Heart left ventricle (tissue), 16 donors: Measurements from ENCODE around the gene POLR2J3. TPM values are rescaled to one million over a fixed set of nuclear protein-coding genes. Genes with fewer than 3 reads are reported as not detected.
"Not testable (repeated sequence)": the region's sequence is repeated elsewhere in the genome, so short reads cannot be mapped to it uniquely, and the experiment has no call there.

ENCODE experiments used
- ATAC-seq, 4 donors: fragments of 200-7000 bp; cut with Tn5 transposase; one replicate each; pipeline ENCODE4 v1.9.1; 2020 to 2022; ENCODE audit warnings: moderate library complexity in 4 of 4, mild to moderate bottlenecking in 3 of 4, moderate number of reproducible peaks in 1 of 4
- DNase-seq, 5 donors: peaks; one replicate each; pipeline ENCODE4 v3.0.0-alpha.2; 2020
- H3K27ac ChIP-seq, 12 donors: fragments of 200-600 bp; sonication (generic) in 4 of 12; one replicate each; pipeline versions ENCODE4 v1.5.0 to v1.8.0; 2016 to 2022; ENCODE audit warnings: mild to moderate bottlenecking in 2 of 12
- H3K27me3 ChIP-seq, 9 donors: fragments of 200-600 bp; sonication (generic) in 2 of 9; one replicate each; pipeline versions ENCODE4 v1.5.1 to v1.8.0; 2016 to 2022; ENCODE audit warnings: mild to moderate bottlenecking in 3 of 9
- H3K36me3 ChIP-seq, 9 donors: fragments of 200-600 bp; sonication (generic) in 2 of 9; one replicate each; pipeline versions ENCODE4 v1.5.0 to v1.8.0; 2018 to 2022; ENCODE audit warnings: mild to moderate bottlenecking in 2 of 9
- H3K4me1 ChIP-seq, 12 donors: fragments of 200-600 bp; sonication (generic) in 4 of 12; one replicate each; pipeline versions ENCODE4 v1.5.0 to v1.8.0; 2016 to 2022; ENCODE audit warnings: mild to moderate bottlenecking in 3 of 12
- H3K4me3 ChIP-seq, 12 donors: fragments of 200-600 bp; sonication (generic) in 4 of 12; one replicate each; pipeline versions ENCODE4 v1.5.0 to v1.8.0; 2017 to 2022; ENCODE audit warnings: mild to moderate bottlenecking in 9 of 12, moderate library complexity in 4 of 12
- H3K9me3 ChIP-seq, 12 donors: fragments of 200-600 bp; sonication (generic) in 4 of 12; one replicate each; pipeline versions ENCODE4 v1.5.0 to v1.8.0; 2016 to 2022; ENCODE audit warnings: mild to moderate bottlenecking in 1 of 12
- WGBS, 4 donors: extraction: QIAGEN DNeasy Blood & Tissue Kit in 2 of 4; methylation state at CpG; one replicate each; pipeline versions ENCODE4 v1.1.5 to v1.1.7; 2013 to 2018; 5-methylcytosine and 5-hydroxymethylcytosine counted together
- intact Hi-C, 10 donors: fragments of 100-400 bp; cut with DNase I; formaldehyde crosslinking; loops; one replicate each; pipeline versions ENCODE4 v1.11.1 to v1.14.2; 2022
- polyA plus RNA-seq, 2 donors: library from polyadenylated mRNA; stranded (reverse); fragments of 200-250 nt; gene quantifications; one replicate each; pipeline ENCODE4 v1.2.3, GENCODE V29; 2013
- total RNA-seq, 9 donors: library from RNA; depleted of rRNA in 2 of 9; stranded (reverse); fragments of >200 nt in 2 of 9; fragmentation: NEBNext Ultra II Directional in 3 of 9; extraction: Animal tissue kit (Norgen Biotek cat#: 25700) in 3 of 9; gene quantifications; one replicate each; pipeline versions ENCODE4 v1.1.0 to v1.2.4, GENCODE V29; 2016 to 2023
- donor health status: ischemic (EF 13 %, LVEDD 7.1; RV severe dilation, severe dysfunction).
- donor health status: healthy with polysubstance abuse.
- donor health status: DM: no; HTN: yes; CAD: no.
- donor health status: DM: no; HTN: no; CAD: no.
- donor health status: ischemic (EF 25% LVEDD 6.9; RV normal size, moderate dysfunction).
- donor health status: ischemic (EF 25% LVEDD 5.7; RV mildly dilated, moderate dysfunction).
- donor health status: healthy.
- donor health status: DM: yes; HTN: yes; CAD: no.
- donor health status: ischemic (EF 35%, LVEDD 5.7; RV mildly dilated, moderate dysfunction).
- donor health status: nonischemic (EF 11% LVEDD 7.7; RV severe dilation, severe dysfunction).
- donor health status: DM: yes; HTN: yes; CAD: no.
- donor health status: PGD.
- donor health status: ischemic (EF 29% LVEDD 5.4; RV normal size, mild dysfunction).
- donor health status: nonischemic (EF 23%, LVEDD 6.1; RV moderate dilation, normal function).

The POLR2J3 gene
- total and polyA plus RNA-seq, 11 donors = 4.8 to 67.7 (median 14.6) TPM

GRCh38 chr7:102544372-102544771 lies 28.0 kb downstream of the POLR2J3 start:
- H3K27me3 ChIP-seq, intact Hi-C loops, H3K27ac ChIP-seq, H3K36me3 ChIP-seq, H3K9me3 ChIP-seq, DNase-seq, H3K4me1 ChIP-seq, H3K4me3 ChIP-seq: not testable (repeated sequence)
- ATAC-seq = peak in 2 of 4 donors; percentile 15 to 18
- WGBS, 4 donors = no CpG with 5 or more reads among the region's 1 CpG

GRCh38 chr7:102543596-102543995 lies 28.8 kb downstream of the POLR2J3 start, which contains the start of gene UPK3BL2:
UPK3BL2 (minus strand) TSS chr7:102543696; CDS start chr7:102543636, 60 bp downstream.
- H3K27me3 ChIP-seq, H3K27ac ChIP-seq, H3K36me3 ChIP-seq, H3K9me3 ChIP-seq, intact Hi-C loops, H3K4me3 ChIP-seq, DNase-seq, H3K4me1 ChIP-seq: not testable (repeated sequence)
- ATAC-seq = peak in 3 of 4 donors; percentile 28 to 41 (median 32)
- WGBS, 4 donors = no CpG with 5 or more reads among the region's 8 CpGs

- intact Hi-C loops, H3K27ac ChIP-seq, H3K4me3 ChIP-seq, H3K9me3 ChIP-seq, H3K27me3 ChIP-seq, H3K4me1 ChIP-seq, H3K36me3 ChIP-seq, ATAC-seq: not testable (repeated sequence)
- 87 to 98% (median 94%) methylated on average over 6 to 7 of the region's 11 CpGs for WGBS, 4 donors
- peak in 1 of 5 donors; percentile 20 for DNase-seq
Observed at GRCh38 chr7:102542771-102543170, 29.6 kb downstream of the POLR2J3 start.

GRCh38 chr7:102542083-102542482 lies 30.3 kb downstream of the POLR2J3 start:
- H3K27ac ChIP-seq, H3K4me1 ChIP-seq, H3K9me3 ChIP-seq, H3K4me3 ChIP-seq, H3K27me3 ChIP-seq, H3K36me3 ChIP-seq, intact Hi-C loops: not testable (repeated sequence)
- WGBS, 4 donors = 98 to 100% methylated on average over 4 of the region's 8 CpGs; no CpG with 5 or more reads in 2 of the 4 donors
- ATAC-seq = peak in 1 of 4 donors; percentile 3
- DNase-seq = peak in 1 of 5 donors; percentile 33

- H3K27me3 ChIP-seq, intact Hi-C loops, H3K4me1 ChIP-seq, H3K9me3 ChIP-seq, H3K36me3 ChIP-seq, H3K4me3 ChIP-seq, H3K27ac ChIP-seq, ATAC-seq: not testable (repeated sequence)
- 92 to 96% (median 93%) methylated on average over 3 to 6 of the region's 6 CpGs for WGBS, 4 donors
- DNase-seq = peak in 1 of 5 donors; percentile 28
Observed at GRCh38 chr7:102540604-102541003, 31.8 kb downstream of the POLR2J3 start.

GRCh38 chr7:102535062-102535615 lies 37.2 kb downstream of the POLR2J3 start:
- H3K27ac ChIP-seq, DNase-seq, H3K4me1 ChIP-seq, H3K4me3 ChIP-seq, H3K36me3 ChIP-seq, intact Hi-C loops, H3K9me3 ChIP-seq, ATAC-seq, H3K27me3 ChIP-seq: not testable (repeated sequence)
- 52 to 77% (median 71%) methylated on average over 2 to 4 of the region's 8 CpGs for WGBS, 4 donors

- DNase-seq, ATAC-seq, intact Hi-C loops, H3K27me3 ChIP-seq, H3K4me3 ChIP-seq, H3K36me3 ChIP-seq, H3K9me3 ChIP-seq, H3K27ac ChIP-seq, H3K4me1 ChIP-seq: not testable (repeated sequence)
- 94 to 100% (median 96%) methylated on average over 2 of the region's 2 CpGs for WGBS, 4 donors
Observed at GRCh38 chr7:102532127-102532526, 40.3 kb downstream of the POLR2J3 start.

- H3K4me1 ChIP-seq, H3K36me3 ChIP-seq, H3K27ac ChIP-seq, intact Hi-C loops, ATAC-seq, H3K27me3 ChIP-seq, H3K9me3 ChIP-seq, H3K4me3 ChIP-seq: not testable (repeated sequence)
- no CpG with 5 or more reads among the region's 7 CpGs for WGBS, 4 donors
- peak in 1 of 5 donors; percentile 22 for DNase-seq
Observed at GRCh38 chr7:102531583-102531982, 40.8 kb downstream of the POLR2J3 start.

GRCh38 chr7:102527822-102528793 lies 44.3 kb downstream of the POLR2J3 start:
- H3K4me3 ChIP-seq, H3K9me3 ChIP-seq, H3K27me3 ChIP-seq, intact Hi-C loops, H3K4me1 ChIP-seq, H3K36me3 ChIP-seq: not testable (repeated sequence)
- 94 to 97% (median 96%) methylated on average over 2 to 3 of the region's 13 CpGs; no CpG with 5 or more reads in 1 of the 4 donors for WGBS, 4 donors
- ATAC-seq = peak; percentile 25 to 66 (median 41)
- DNase-seq = peak in 1 of 5 donors; percentile 5
- peak overlapping the region in 1 of 12 donors; percentile 19 for H3K27ac ChIP-seq

- H3K36me3 ChIP-seq, H3K27me3 ChIP-seq, H3K4me1 ChIP-seq, H3K9me3 ChIP-seq, intact Hi-C loops, H3K4me3 ChIP-seq, H3K27ac ChIP-seq: not testable (repeated sequence)
- peak in 1 of 5 donors; percentile 2 for DNase-seq
- peak in 3 of 4 donors; percentile 10 to 31 (median 10) for ATAC-seq
- 60 to 83% (median 74%) methylated on average over 1 of the region's 8 CpGs for WGBS, 4 donors
Observed at GRCh38 chr7:102527182-102527581, 45.2 kb downstream of the POLR2J3 start.

GRCh38 chr7:102524803-102525202 lies 47.6 kb downstream of the POLR2J3 start:
- peak in 2 of 5 donors; percentile 8 to 10 for DNase-seq
- H3K27me3 ChIP-seq, H3K9me3 ChIP-seq, H3K36me3 ChIP-seq, H3K4me3 ChIP-seq, intact Hi-C loops, H3K27ac ChIP-seq, H3K4me1 ChIP-seq: not testable (repeated sequence)
- 60 to 74% (median 60%) methylated on average over 1 of the region's 2 CpGs; no CpG with 5 or more reads in 1 of the 4 donors for WGBS, 4 donors
- ATAC-seq = peak in 2 of 4 donors; percentile 4 to 5
